IMR-90 (cell line): ENCODE measurements around the gene PDGFD. TPM values are rescaled to one million over a fixed set of nuclear protein-coding genes. Genes with fewer than 3 reads are reported as not detected.

Experiments used
- ATAC-seq: fragments of 200-7000 bp; cut with Tn5 transposase; 2 replicates; pipeline ENCODE4 v1.9.1; 2020; ENCODE audit warnings: low read depth, mild to moderate bottlenecking, moderate library complexity
- BruUV-seq: library from RNA; stranded (reverse); fragments of 400-500 nt; replicated peaks from 2 replicates; lab custom pipeline; 2021; lab: Mats Ljungman, UMichigan
- CTCF ChIA-PET: fragments of 300-600 bp; formaldehyde crosslinking; extraction: SDS; loops from one replicate; lab custom pipeline; 2021; ENCODE audit warnings: antibody characterized with exemption; lab: Yijun Ruan, JAX
- POLR2A ChIA-PET: fragments of 300-600 bp; sonication (Branson Sonifier 250); formaldehyde crosslinking; loops from one replicate; lab custom pipeline; 2022; ENCODE audit warnings: antibody characterized with exemption; ENCODE audit not compliant: unreplicated experiment; lab: Charles Lee
- DNase-seq: peaks from one replicate; pipeline ENCODE4 v3.0.0; 2013
- H2AFZ ChIP-seq: replicated peaks from 2 replicates; pipeline ENCODE3; 2013; ENCODE audit warnings: low read length, mild to moderate bottlenecking; ENCODE audit not compliant: poor library complexity
- H2AK5ac ChIP-seq: 2 replicates; pipeline ENCODE4 v1.6.1; 2013; ENCODE audit warnings: low read depth, low read length, inconsistent platforms
- H2AK9ac ChIP-seq: replicated peaks from 2 replicates; pipeline ENCODE3; 2013; ENCODE audit warnings: mild to moderate bottlenecking, low read depth, low read length, moderate library complexity; ENCODE audit not compliant: poor library complexity
- H2BK120ac ChIP-seq: 2 replicates; pipeline ENCODE4 v1.6.1; 2013; ENCODE audit warnings: low read depth, low read length, inconsistent platforms
- H2BK15ac ChIP-seq: 3 replicates; pipeline ENCODE4 v1.6.1; 2013; ENCODE audit warnings: low read depth, low read length, inconsistent platforms
- H2BK20ac ChIP-seq: 2 replicates; pipeline ENCODE4 v1.6.1; 2013; ENCODE audit warnings: low read depth, mild to moderate bottlenecking, inconsistent platforms, low read length, moderate library complexity
- H2BK5ac ChIP-seq: 2 replicates; pipeline ENCODE4 v1.6.1; 2013; ENCODE audit warnings: mild to moderate bottlenecking, low read depth, low read length, inconsistent platforms; ENCODE audit not compliant: poor library complexity, severe bottlenecking
- H3K14ac ChIP-seq: replicated peaks from 2 replicates; pipeline ENCODE4 v1.6.1; 2013; ENCODE audit warnings: low read depth, low read length, inconsistent platforms
- H3K18ac ChIP-seq: 2 replicates; pipeline ENCODE4 v1.6.1; 2013; ENCODE audit warnings: low read depth, low read length, control low read depth
- H3K23ac ChIP-seq: 2 replicates; pipeline ENCODE4 v1.6.1; 2013; ENCODE audit warnings: low read depth, low read length, inconsistent platforms
- H3K27ac ChIP-seq: 2 replicates; pipeline ENCODE4 v1.5.1; 2013; ENCODE audit warnings: mild to moderate bottlenecking, control low read depth, low read length; ENCODE audit not compliant: insufficient read depth
- H3K27me3 ChIP-seq: 2 replicates; pipeline ENCODE4 v1.6.1; 2013; ENCODE audit warnings: low read length; ENCODE audit not compliant: control insufficient read depth, insufficient read depth
- H3K36me3 ChIP-seq: 2 replicates; pipeline ENCODE4 v1.6.1; 2013; ENCODE audit warnings: low read length, mixed read lengths; ENCODE audit not compliant: control insufficient read depth, insufficient read depth
- H3K4ac ChIP-seq: 2 replicates; pipeline ENCODE4 v1.6.1; 2013; ENCODE audit warnings: low read depth, low read length, inconsistent platforms
- H3K4me1 ChIP-seq: 2 replicates; pipeline ENCODE4 v1.6.1; 2013; ENCODE audit warnings: low read length, mixed read lengths; ENCODE audit not compliant: control insufficient read depth, insufficient read depth
- H3K4me2 ChIP-seq: 2 replicates; pipeline ENCODE4 v1.6.1; 2013; ENCODE audit warnings: low read depth, mild to moderate bottlenecking, control low read depth, low read length, moderate library complexity
- H3K4me3 ChIP-seq: 2 replicates; pipeline ENCODE4 v1.5.1; 2013; ENCODE audit warnings: low read depth, mild to moderate bottlenecking, control low read depth, low read length, moderate library complexity; ENCODE audit not compliant: insufficient read depth
- H3K56ac ChIP-seq: 2 replicates; pipeline ENCODE4 v1.6.1; 2013; ENCODE audit warnings: low read length, inconsistent platforms; ENCODE audit not compliant: insufficient read depth; ENCODE audit errors: extremely low read depth
- H3K79me1 ChIP-seq, 2 experiments: 2 replicates each; pipeline ENCODE4 v1.6.1; 2013; ENCODE audit warnings: low read length in 2 of 2, inconsistent platforms in 1 of 2, low read depth in 1 of 2
- H3K9ac ChIP-seq: 2 replicates; pipeline ENCODE4 v1.6.1; 2013; ENCODE audit warnings: low read depth, low read length, control low read depth
- H3K9me1 ChIP-seq: 2 replicates; pipeline ENCODE4 v1.6.1; 2013; ENCODE audit warnings: low read length, inconsistent platforms; ENCODE audit not compliant: insufficient read depth
- H3K9me3 ChIP-seq: 2 replicates; pipeline ENCODE4 v1.6.1; 2013; ENCODE audit warnings: low read length; ENCODE audit not compliant: control insufficient read depth, insufficient read depth
- H4K20me1 ChIP-seq: 2 replicates; pipeline ENCODE4 v1.6.1; 2013; ENCODE audit warnings: low read length, inconsistent platforms; ENCODE audit not compliant: insufficient read depth
- H4K5ac ChIP-seq: 2 replicates; pipeline ENCODE4 v1.6.1; 2013; ENCODE audit warnings: mild to moderate bottlenecking, low read depth, low read length, control low read depth
- H4K8ac ChIP-seq, 2 experiments: 2 replicates each; pipeline ENCODE4 v1.6.1; 2013; ENCODE audit warnings: low read depth in 2 of 2, low read length in 2 of 2, control low read depth in 1 of 2, inconsistent platforms in 1 of 2
- H4K91ac ChIP-seq: 2 replicates; pipeline ENCODE4 v1.6.1; 2013; ENCODE audit warnings: low read depth, low read length, inconsistent platforms; ENCODE audit not compliant: insufficient read depth
- BHLHE40 ChIP-seq: fragments of 150-350 bp; IDR thresholded peaks from 2 replicates; pipeline ENCODE4 v1.6.1; 2016; ENCODE audit warnings: mild to moderate bottlenecking, low read depth, low read length
- CEBPB ChIP-seq: IDR thresholded peaks from 2 replicates; pipeline ENCODE4 v1.6.1; 2012; ENCODE audit warnings: low read depth, low read length, improper control_type of control experiment
- CHD1 ChIP-seq: IDR thresholded peaks from 2 replicates; pipeline ENCODE4 v1.6.1; 2012; ENCODE audit warnings: low read depth, low read length, improper control_type of control experiment
- CTCF ChIP-seq: conservative IDR thresholded peaks from 2 replicates; pipeline ENCODE4 v1.5.1; 2012; ENCODE audit warnings: mild to moderate bottlenecking, low read depth, low read length, improper control_type of control experiment
- ELK1 ChIP-seq: fragments of 150-350 bp; IDR thresholded peaks from 2 replicates; pipeline ENCODE4 v1.6.1; 2016; ENCODE audit warnings: low read depth, mild to moderate bottlenecking, low read length, moderate library complexity, borderline replicate concordance
- FOS ChIP-seq: fragments of 150-350 bp; IDR thresholded peaks from 2 replicates; pipeline ENCODE4 v1.6.1; 2016; ENCODE audit warnings: low read depth, low read length
- MAFK ChIP-seq: IDR thresholded peaks from 2 replicates; pipeline ENCODE4 v1.6.1; 2012; ENCODE audit warnings: low read depth, low read length, improper control_type of control experiment
- MAZ ChIP-seq: IDR thresholded peaks from 2 replicates; pipeline ENCODE4 v1.6.1; 2012; ENCODE audit warnings: low read depth, mild to moderate bottlenecking, low read length, improper control_type of control experiment, moderate library complexity, borderline replicate concordance
- MXI1 ChIP-seq: IDR thresholded peaks from 2 replicates; pipeline ENCODE4 v1.6.1; 2012; ENCODE audit warnings: low read depth, mild to moderate bottlenecking, low read length, moderate library complexity, borderline replicate concordance
- NFE2L2 ChIP-seq: fragments of 150-350 bp; IDR thresholded peaks from 2 replicates; pipeline ENCODE4 v1.6.1; 2016; ENCODE audit warnings: low read depth, mild to moderate bottlenecking, low read length
- RAD21 ChIP-seq: IDR thresholded peaks from 2 replicates; pipeline ENCODE4 v1.6.1; 2012; ENCODE audit warnings: low read length, improper control_type of control experiment
- RCOR1 ChIP-seq: IDR thresholded peaks from 2 replicates; pipeline ENCODE4 v1.6.1; 2012; ENCODE audit warnings: mild to moderate bottlenecking, low read length, improper control_type of control experiment; ENCODE audit not compliant: insufficient replicate concordance
- RFX5 ChIP-seq: IDR thresholded peaks from 2 replicates; pipeline ENCODE4 v1.8.0; 2012; ENCODE audit warnings: low read depth, mild to moderate bottlenecking, low read length, moderate library complexity
- SMC3 ChIP-seq: fragments of 150-350 bp; IDR thresholded peaks from 2 replicates; pipeline ENCODE4 v1.6.1; 2016; ENCODE audit warnings: low read depth, mild to moderate bottlenecking, antibody characterized with exemption, low read length, moderate library complexity
- WGBS, 2 experiments: methylation state at CpG; one replicate each; pipeline versions ENCODE4 v1.1.5 to v1.1.7; 2013; ENCODE audit warnings: missing lambda C conversion rate in 2 of 2; ENCODE audit not compliant: insufficient read length in 1 of 2; ENCODE audit errors: extremely low coverage in 2 of 2; 5-methylcytosine and 5-hydroxymethylcytosine counted together
- dilution Hi-C: fragments of 300-500 bp; cut with HindIII; formaldehyde crosslinking; loops from one replicate; pipeline ENCODE4 v1.14.3; 2018; ENCODE audit warnings: low sequenced_read_pairs; ENCODE audit not compliant: unreplicated experiment
- in situ Hi-C: fragments of 300-500 bp; cut with MboI; formaldehyde crosslinking; loops from 3 replicates; pipeline ENCODE4 v1.14.3; 2019; ENCODE audit warnings: low sequenced_read_pairs, inconsistent platforms, mixed read lengths
- intact Hi-C: fragments of 100-400 bp; cut with micrococcal nuclease; formaldehyde crosslinking; loops from 2 replicates; pipeline ENCODE4 v1.10.0; 2022
- polyA plus RNA-seq, 3 experiments: library from polyadenylated mRNA; depleted of rRNA; stranded (reverse); fragments of >200 nt; gene quantifications; 2 replicates each; pipeline ENCODE4 v1.2.3, GENCODE V29; 2012; ENCODE audit warnings: low replicate concordance in 1 of 3
- total RNA-seq: library from RNA; depleted of rRNA; stranded (reverse); fragments of >200 nt; gene quantifications from 2 replicates; pipeline ENCODE4 v1.2.3, GENCODE V29; 2012

Gene PDGFD
- total and polyA plus RNA-seq, 2 of the 4 experiments (the other 2 are of a cell fraction) = 2.1 to 3.0 TPM

DNA sequence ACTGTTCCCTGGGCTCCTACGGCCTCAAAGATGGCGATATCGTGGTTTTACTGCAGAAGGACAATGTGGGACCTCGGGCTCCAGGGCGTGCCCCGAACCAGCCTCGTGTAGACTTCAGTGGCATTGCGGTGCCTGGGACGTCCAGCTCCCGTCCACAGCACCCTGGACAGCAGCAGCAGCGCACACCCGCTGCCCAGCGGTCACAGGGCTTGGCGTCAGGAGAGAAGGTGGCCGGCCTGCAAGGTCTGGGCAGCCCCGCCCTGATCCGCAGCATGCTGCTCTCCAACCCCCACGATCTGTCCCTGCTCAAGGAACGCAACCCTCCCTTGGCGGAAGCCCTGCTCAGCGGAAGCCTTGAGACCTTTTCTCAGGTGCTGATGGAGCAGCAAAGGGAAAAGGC is 127.0 kb downstream of the PDGFD start:
- DNase-seq (no peak), ATAC-seq (no peak)
- H3K4ac ChIP-seq = no peak overlapping the region
- BruUV-seq = no TSS peak
- H4K5ac ChIP-seq = no peak overlapping the region
- in situ Hi-C loops = no loop called here
- H3K4me2 ChIP-seq = no peak overlapping the region
- H3K56ac ChIP-seq = no peak overlapping the region
- dilution Hi-C loops = no loop called here
- H3K79me1 ChIP-seq = no peaks in the 10 kb centered on the region
- POLR2A ChIA-PET = no interaction called here
- no peak overlapping the region for H4K8ac ChIP-seq
- no peak overlapping the region for H2BK120ac ChIP-seq
- H4K91ac ChIP-seq = no peak overlapping the region; the same call in 1 of the 2 replicates
- TF ChIP-seq CHD1 (no peak), MXI1 (no peak), RFX5 (no peak), FOS (no peak), ELK1 (no peak), MAZ (no peak), SMC3 (no peak), BHLHE40 (no peak), RCOR1 (no peak), RAD21 (no peak), CEBPB (no peak), NFE2L2 (no peak), MAFK (no peak), CTCF (no peak)
- no peak overlapping the region for H3K14ac ChIP-seq
- 93% methylated on average over 10 of the region's 21 CpGs; no CpG with 5 or more reads in 1 of the 2 experiments for WGBS, 2 experiments
- no peak overlapping the region for H3K4me3 ChIP-seq
- H3K27ac ChIP-seq = no peak overlapping the region
- H3K36me3 ChIP-seq = no peaks in the 10 kb centered on the region
- H3K9me3 ChIP-seq = no peaks in the 10 kb centered on the region
- H2BK20ac ChIP-seq = no peak overlapping the region
- H3K18ac ChIP-seq = no peak overlapping the region
- intact Hi-C loops = no loop called here
- H3K9ac ChIP-seq = no peak overlapping the region
- CTCF ChIA-PET = no interaction called here
- no peak overlapping the region for H2AFZ ChIP-seq
- no peak overlapping the region for H3K23ac ChIP-seq
- peaks cover 4% of the 10 kb centered on the region for H3K4me1 ChIP-seq
- H4K20me1 ChIP-seq = no peaks in the 10 kb centered on the region
- no peak overlapping the region for H2BK5ac ChIP-seq
- H3K9me1 ChIP-seq = no peaks in the 10 kb centered on the region
- H3K27me3 ChIP-seq = no peaks in the 10 kb centered on the region
- peak overlapping the region; percentile 24; the same call in 1 of the 2 replicates for H2AK5ac ChIP-seq
- no peak overlapping the region for H2BK15ac ChIP-seq
- no peak overlapping the region for H2AK9ac ChIP-seq
